GM12878 (cell line): Measurements from ENCODE around the gene RPS19BP1. TPM values are rescaled to one million over a fixed set of nuclear protein-coding genes. Genes with fewer than 3 reads are reported as not detected.
A peak's percentile ranks its signal among the peaks of the same experiment; 100 is the strongest.

Experiments used
- ATAC-seq: fragments of 200-7000 bp; cut with Tn5 transposase; 3 replicates; pipeline ENCODE4 v1.9.1; 2020; ENCODE audit warnings: mild to moderate bottlenecking, moderate library complexity
- BruUV-seq: library from RNA; stranded (reverse); fragments of 400-500 nt; replicated peaks from 2 replicates; lab custom pipeline; 2021; lab: Mats Ljungman, UMichigan
- CTCF ChIA-PET: fragments of 300-600 bp; sonication (Branson Sonifier 250); formaldehyde crosslinking; extraction: SDS; loops from one replicate; lab custom pipeline; 2021; ENCODE audit warnings: inconsistent platforms; lab: Yijun Ruan, JAX
- POLR2A ChIA-PET: fragments of 350-600 bp; formaldehyde crosslinking; extraction: SDS; loops from one replicate; lab custom pipeline; 2021; ENCODE audit warnings: inconsistent platforms; lab: Charles Lee
- RAD21 ChIA-PET: fragments of 300-600 bp; sonication (Branson Sonifier 250); formaldehyde crosslinking; loops from one replicate; lab custom pipeline; 2023; ENCODE audit warnings: antibody characterized with exemption; ENCODE audit not compliant: unreplicated experiment; lab: Charles Lee
- SMC1A ChIA-PET: fragments of 300-600 bp; sonication (Branson Sonifier 250); formaldehyde crosslinking; loops from one replicate; lab custom pipeline; 2023; ENCODE audit not compliant: unreplicated experiment, uncharacterized antibody; lab: Charles Lee
- DNase-seq: peaks from one replicate; pipeline ENCODE4 v3.0.0-alpha.2; 2011; ENCODE audit warnings: low read depth, low spot score
- FAIRE-seq: peaks from 3 replicates; lab custom pipeline; 2011; peaks lifted over from hg19 to GRCh38; lab: Jason Lieb, UNC
- H2AFZ ChIP-seq: 2 replicates; pipeline ENCODE4 v1.6.0; 2011; ENCODE audit warnings: low read depth, low read length, control low read depth; ENCODE audit not compliant: control insufficient read depth
- H3K27ac ChIP-seq: 2 replicates; pipeline ENCODE4 v1.5.1; 2011; ENCODE audit warnings: control low read depth; ENCODE audit not compliant: control insufficient read depth, insufficient read depth
- H3K27me3 ChIP-seq, 2 experiments: replicated peaks in 1 of 2; 2 replicates each; pipeline versions ENCODE4 v1.6.0 to v1.6.1; 2011; ENCODE audit warnings: low read length in 1 of 2; ENCODE audit not compliant: control insufficient read depth in 2 of 2, insufficient read depth in 2 of 2
- H3K36me3 ChIP-seq, 2 experiments: 2 replicates each; pipeline ENCODE4 v1.5.1; 2011; ENCODE audit warnings: low read length in 1 of 2; ENCODE audit not compliant: control insufficient read depth in 2 of 2, insufficient read depth in 2 of 2
- H3K4me1 ChIP-seq: 2 replicates; pipeline ENCODE4 v1.6.1; 2011; ENCODE audit warnings: mild to moderate bottlenecking, low read length, moderate library complexity, mixed read lengths; ENCODE audit not compliant: control insufficient read depth, insufficient read depth
- H3K4me2 ChIP-seq: 2 replicates; pipeline ENCODE4 v1.6.0; 2011; ENCODE audit warnings: control low read depth; ENCODE audit not compliant: control insufficient read depth, insufficient read depth
- H3K4me3 ChIP-seq: fragments of 200-600 bp; sonication (generic); 2 replicates; pipeline ENCODE4 v1.5.1; 2016
- H3K79me2 ChIP-seq: 2 replicates; pipeline ENCODE4 v1.6.0; 2011; ENCODE audit warnings: low read length; ENCODE audit not compliant: control insufficient read depth, insufficient read depth
- H3K9ac ChIP-seq: 2 replicates; pipeline ENCODE4 v1.8.0; 2011; ENCODE audit warnings: low read length, control low read depth, mixed read lengths; ENCODE audit not compliant: control insufficient read depth, insufficient read depth
- H3K9me3 ChIP-seq: replicated peaks from 3 replicates; pipeline ENCODE4 v1.5.1; 2011; ENCODE audit warnings: mild to moderate bottlenecking, low read length; ENCODE audit not compliant: control insufficient read depth, insufficient read depth
- H4K20me1 ChIP-seq: 2 replicates; pipeline ENCODE4 v1.6.0; 2011; ENCODE audit not compliant: control insufficient read depth, insufficient read depth
- BCLAF1 ChIP-seq: fragments of 450-650 bp; IDR thresholded peaks from 2 replicates; pipeline ENCODE4 v1.6.1; 2017; ENCODE audit warnings: antibody characterized with exemption, mild to moderate bottlenecking, moderate library complexity
- E4F1 ChIP-seq: fragments of 450-650 bp; IDR thresholded peaks from 2 replicates; pipeline ENCODE4 v1.6.1; 2018; ENCODE audit warnings: borderline replicate concordance, mild to moderate bottlenecking; ENCODE audit not compliant: partially characterized antibody
- ETV6 ChIP-seq, 2 experiments: fragments of 450-650 bp in 1 of 2; IDR thresholded peaks in 1 of 2; conservative IDR thresholded peaks in 1 of 2; 2 replicates each; pipeline ENCODE4 v1.6.1; 2014; ENCODE audit warnings: antibody characterized with exemption in 1 of 2, borderline replicate concordance in 1 of 2, low read depth in 1 of 2, mild to moderate bottlenecking in 1 of 2, moderate library complexity in 1 of 2
- FOXK2 ChIP-seq: fragments of 450-650 bp; IDR thresholded peaks from 2 replicates; pipeline ENCODE4 v1.6.1; 2017; ENCODE audit warnings: mild to moderate bottlenecking, moderate library complexity
- GABPA ChIP-seq: IDR thresholded peaks from 2 replicates; pipeline ENCODE4 v1.6.1; 2014; ENCODE audit warnings: antibody characterized with exemption, low read depth, mild to moderate bottlenecking, inconsistent platforms
- HDAC2 ChIP-seq: fragments of 200-600 bp; sonication (generic); IDR thresholded peaks from 2 replicates; pipeline ENCODE4 v1.6.1; 2017
- POLR2AphosphoS2 ChIP-seq: IDR thresholded peaks from 2 replicates; pipeline ENCODE4 v1.6.1; 2011; ENCODE audit warnings: low read depth, mild to moderate bottlenecking, low read length, improper control_type of control experiment, moderate library complexity
- RAD21 ChIP-seq: IDR thresholded peaks from 2 replicates; pipeline ENCODE4 v1.6.1; 2011; ENCODE audit warnings: mild to moderate bottlenecking, low read depth, low read length, moderate library complexity; ENCODE audit not compliant: insufficient read depth
- REST ChIP-seq: IDR thresholded peaks from 2 replicates; pipeline ENCODE4 v1.6.1; 2012; ENCODE audit warnings: mild to moderate bottlenecking, low read depth, low read length
- RUNX3 ChIP-seq: IDR thresholded peaks from 2 replicates; pipeline ENCODE4 v1.6.1; 2012; ENCODE audit warnings: low read length, inconsistent platforms
- WGBS: methylation state at CpG from one replicate; pipeline ENCODE4 v1.1.6; 2016; ENCODE audit warnings: low lambda C conversion rate; ENCODE audit not compliant: insufficient replicate concordance, insufficient coverage; ENCODE audit errors: missing lambda C conversion rate; 5-methylcytosine and 5-hydroxymethylcytosine counted together
- in situ Hi-C: fragments of 300-500 bp; cut with MboI; formaldehyde crosslinking; loops from 9 replicates; pipeline ENCODE4 v1.14.3; 2018; ENCODE audit warnings: mixed read lengths
- intact Hi-C: fragments of 100-400 bp; cut with micrococcal nuclease; formaldehyde crosslinking; loops from one replicate; pipeline ENCODE4 v1.14.2; 2022; ENCODE audit not compliant: unreplicated experiment
- polyA plus RNA-seq, 11 experiments: library from polyadenylated mRNA; depleted of rRNA in 4 of 11; unstranded in 6 of 11; stranded (reverse) in 5 of 11; fragments of >200 nt; fragmentation: Nextera tagmentation in 4 of 11; fragmentation: Illumina TruSeq in 1 of 11; extraction: Ambion mirVana in 4 of 11; extraction: Trizol in 1 of 11; gene quantifications; 1 replicate in 1 of 11; 2 replicates in 10 of 11; pipeline versions ENCODE4 v1.2.1 to v1.2.3, GENCODE V29; 2011 to 2016; ENCODE audit warnings: inconsistent platforms in 2 of 11, missing spikeins in 2 of 11, low read depth in 1 of 11
- total RNA-seq, 4 experiments: library from RNA; depleted of rRNA in 3 of 4; stranded (reverse); fragments of >200 nt in 3 of 4; fragmentation: Illumina TruSeq in 1 of 4; extraction: Trizol in 1 of 4; gene quantifications; 2 replicates each; pipeline versions ENCODE4 v1.2.1 to v1.2.3, GENCODE V29; 2013 to 2021

Gene RPS19BP1
- total and polyA plus RNA-seq, 10 of the 15 experiments (the other 5 are each of a cell fraction or from before 2014, with no cell fraction given) = 2.7 to 206 (median 78.6) TPM

GRCh38 chr22:39546889-39547586, 14.5 kb upstream of the RPS19BP1 start (continued):
- TF ChIP-seq BCLAF1 (no peak), FOXK2 (no peak), ETV6 (conservative IDR thresholded peaks at IDR 0.05 in 1 of 2, IDR thresholded peaks at IDR 0.05 in 1 of 2; ENCODE audit: borderline replicate concordance in 1 of 2, low read depth in 1 of 2) (no peak), GABPA (no peak), HDAC2 (no peak), RAD21 (no peak)

- no peaks in the 10 kb centered on the region for H3K36me3 ChIP-seq
- FAIRE-seq (no peak), DNase-seq (no peak), ATAC-seq (no peak)
- no peaks in the 10 kb centered on the region for H4K20me1 ChIP-seq
- in situ Hi-C loops (no loop called here), intact Hi-C loops (no loop called here)
- ChIA-PET RAD21 (no interaction called here), POLR2A (no interaction called here), SMC1A (interaction anchor here (1.0 kb wide), 1 partner anchor 491 kb away, joined by 5 read pairs; no protein-coding TSS in a partner anchor), CTCF (interaction anchor here (0.9 to 14.5 kb wide), 3 partner anchors 52 to 491 kb away, joined by 3 to 157 read pairs (median 3); no protein-coding TSS in a partner anchor)
- BruUV-seq = no TSS peak
- no peak overlapping the region for H3K4me3 ChIP-seq
- no peaks in the 10 kb centered on the region for H3K79me2 ChIP-seq
- H2AFZ ChIP-seq = no peak overlapping the region
- no peak overlapping the region for H3K4me2 ChIP-seq
- no peaks in the 10 kb centered on the region for H3K9me3 ChIP-seq
- 30% methylated on average over 38 of the region's 39 CpGs for WGBS
- H3K9ac ChIP-seq = no peak overlapping the region
- H3K27me3 ChIP-seq = peaks cover 3 to 4% of the 10 kb centered on the region in 2 experiments; a peak in 2 of 4 replicates
- H3K27ac ChIP-seq = no peak overlapping the region
- no peaks in the 10 kb centered on the region for H3K4me1 ChIP-seq
- TF ChIP-seq POLR2AphosphoS2 (no peak), REST (peak; percentile 98), RUNX3 (0 out of 2 replicates have a peak, but pooled peaks have one; percentile 6), E4F1 (no peak)
Measured at GRCh38 chr22:39545386-39546365, 13.1 kb upstream of the RPS19BP1 start.
